Measurements from ENCODE around the gene LPP. TPM values are rescaled to one million over a fixed set of nuclear protein-coding genes. Genes with fewer than 3 reads are reported as not detected.

The LPP gene
- total and polyA plus RNA-seq, 2 of the 4 experiments (the other 2 are of a cell fraction): 16.0 to 130 TPM

- no peak overlapping the region for H3K4me2 ChIP-seq (ENCODE audit: low read depth, low read length)
- no peaks in the 10 kb centered on the region for H3K36me3 ChIP-seq (ENCODE audit: control insufficient read depth, insufficient read depth, low read length)
- no peak overlapping the region for H2BK120ac ChIP-seq (ENCODE audit: low read depth, low read length)
- no peak overlapping the region for H4K8ac ChIP-seq (ENCODE audit: low read depth in 2 of 2, low read length in 2 of 2)
- H3K4ac ChIP-seq (ENCODE audit: low read depth, low read length): no peak overlapping the region
- no CpG with 5 or more reads among the region's 2 CpGs for WGBS, 2 experiments (ENCODE audit: extremely low coverage in 2 of 2, insufficient read length in 1 of 2)
- dilution Hi-C loops (cut with HindIII; ENCODE audit: low sequenced_read_pairs, unreplicated experiment) (no loop called here), intact Hi-C loops (cut with micrococcal nuclease) (no loop called here), in situ Hi-C loops (cut with MboI; ENCODE audit: low sequenced_read_pairs) (no loop called here)
- ChIA-PET CTCF (no interaction called here), POLR2A (ENCODE audit: unreplicated experiment) (no interaction called here)
- H3K18ac ChIP-seq (ENCODE audit: low read depth, low read length): no peak overlapping the region
- no peak overlapping the region for H2BK5ac ChIP-seq (ENCODE audit: low read depth, low read length, poor library complexity, severe bottlenecking)
- H3K4me3 ChIP-seq (ENCODE audit: insufficient read depth, low read depth, low read length): no peak overlapping the region
- H3K4me1 ChIP-seq (ENCODE audit: control insufficient read depth, insufficient read depth, low read length): peaks cover 3% of the 10 kb centered on the region; the same call in 1 of the 2 replicates
- H3K23ac ChIP-seq (ENCODE audit: low read depth, low read length): no peak overlapping the region
- no peak for DNase-seq
- BruUV-seq (replicated peaks): no TSS peak
- no peak for TF ChIP-seq MXI1 (IDR thresholded peaks at IDR 0.05; ENCODE audit: borderline replicate concordance, low read depth, low read length)
- no peak for TF ChIP-seq ELK1 (IDR thresholded peaks at IDR 0.05; ENCODE audit: borderline replicate concordance, low read depth, low read length)
- TF ChIP-seq FOS (IDR thresholded peaks at IDR 0.05; ENCODE audit: low read depth, low read length): no peak
- no peak for TF ChIP-seq NFE2L2 (IDR thresholded peaks at IDR 0.05; ENCODE audit: low read depth, low read length)
- no peak for TF ChIP-seq MAFK (IDR thresholded peaks at IDR 0.05; ENCODE audit: low read depth, low read length)
- TF ChIP-seq CHD1 (IDR thresholded peaks at IDR 0.05; ENCODE audit: low read depth, low read length): no peak
- TF ChIP-seq CTCF (conservative IDR thresholded peaks at IDR 0.05; ENCODE audit: low read depth, low read length): no peak
- TF ChIP-seq RCOR1 (IDR thresholded peaks at IDR 0.05; ENCODE audit: insufficient replicate concordance, low read length): no peak
- no peak for TF ChIP-seq BHLHE40 (IDR thresholded peaks at IDR 0.05; ENCODE audit: low read depth, low read length)
- TF ChIP-seq USF2 (IDR thresholded peaks at IDR 0.05; ENCODE audit: low read depth, low read length): no peak
- TF ChIP-seq MAZ (IDR thresholded peaks at IDR 0.05; ENCODE audit: borderline replicate concordance, low read depth, low read length): no peak
- TF ChIP-seq RFX5 (IDR thresholded peaks at IDR 0.05; ENCODE audit: low read depth, low read length): no peak
- TF ChIP-seq RAD21 (IDR thresholded peaks at IDR 0.05; ENCODE audit: low read length): no peak
- TF ChIP-seq SMC3 (IDR thresholded peaks at IDR 0.05; ENCODE audit: low read depth, low read length): no peak
- ATAC-seq (ENCODE audit: low read depth): no peak
- no peak overlapping the region for H4K5ac ChIP-seq (ENCODE audit: low read depth, low read length)
- H2AFZ ChIP-seq (replicated peaks; ENCODE audit: low read length, poor library complexity): no peak overlapping the region
- H3K79me1 ChIP-seq (ENCODE audit: low read depth in 1 of 2, low read length in 2 of 2): no peaks in the 10 kb centered on the region
- H3K14ac ChIP-seq (replicated peaks; ENCODE audit: low read depth, low read length): no peak overlapping the region
- no peak overlapping the region for H2BK15ac ChIP-seq (ENCODE audit: low read depth, low read length)
- H3K27me3 ChIP-seq (ENCODE audit: control insufficient read depth, insufficient read depth, low read length): no peaks in the 10 kb centered on the region
- H4K91ac ChIP-seq (ENCODE audit: insufficient read depth, low read depth, low read length): no peak overlapping the region
- H3K56ac ChIP-seq (ENCODE audit: extremely low read depth, insufficient read depth, low read length): no peak overlapping the region
- peaks cover 4% of the 10 kb centered on the region; the same call in 1 of the 2 replicates for H3K9me3 ChIP-seq (ENCODE audit: control insufficient read depth, insufficient read depth, low read length)
- no peak overlapping the region for H2AK5ac ChIP-seq (ENCODE audit: low read depth, low read length)
- H3K9me1 ChIP-seq (ENCODE audit: insufficient read depth, low read length): no peaks in the 10 kb centered on the region
- no peak overlapping the region for H2BK20ac ChIP-seq (ENCODE audit: low read depth, low read length)
- no peak overlapping the region for H3K9ac ChIP-seq (ENCODE audit: low read depth, low read length)
- H4K20me1 ChIP-seq (ENCODE audit: insufficient read depth, low read length): no peaks in the 10 kb centered on the region
- no peak overlapping the region for H3K27ac ChIP-seq (ENCODE audit: insufficient read depth, low read length)
- H2AK9ac ChIP-seq (replicated peaks; ENCODE audit: low read depth, low read length, poor library complexity): no peak overlapping the region
Observed at GRCh38 chr3:188923671-188924070, 769.7 kb downstream of the LPP start.
